ENCODE data around the gene LRRTM4.

- TF ChIP-seq CTCF (IDR thresholded peaks at IDR 0.05; ENCODE audit: poor library complexity, severe bottlenecking) (no peak), POLR2AphosphoS5 (IDR thresholded peaks at IDR 0.05) (no peak), EP300 (conservative IDR thresholded peaks at IDR 0.05; ENCODE audit: poor library complexity, severe bottlenecking) (no peak)
Observed at GRCh38 chr2:76763276-76763675, 758.9 kb downstream of the LRRTM4 start.
